K562 (cell line): ENCODE measurements around the gene MEF2C. TPM values are rescaled to one million over a fixed set of nuclear protein-coding genes. Genes with fewer than 3 reads are reported as not detected.

Experiments used
- AFF4 ChIP-seq: sonication (generic); formaldehyde crosslinking; IDR thresholded peaks from 2 replicates; pipeline ENCODE4 v1.8.0; 2023; ENCODE audit warnings: mild to moderate bottlenecking, missing genetic modification reagents
- ATF4 ChIP-seq: fragments of 450-650 bp; formaldehyde crosslinking; IDR thresholded peaks from 2 replicates; pipeline ENCODE4 v1.4.0; 2022; ENCODE audit warnings: mild to moderate bottlenecking, moderate library complexity
- SFPQ ChIP-seq: fragments of 200-400 bp; formaldehyde crosslinking; IDR thresholded peaks from 2 replicates; pipeline ENCODE4 v1.6.1; 2017; ENCODE audit warnings: mild to moderate bottlenecking, low read depth, low read length, moderate library complexity
- ZBTB34 ChIP-seq: fragments of 250-450 bp; sonication (Bioruptor Pico); IDR thresholded peaks from 2 replicates; pipeline ENCODE4 v1.8.0; 2021; ENCODE audit warnings: mild to moderate bottlenecking, moderate library complexity
- polyA plus RNA-seq, 8 experiments: library from polyadenylated mRNA; depleted of rRNA in 4 of 8; stranded (reverse) in 5 of 8; unstranded in 3 of 8; fragments of >200 nt; fragmentation: Nextera tagmentation in 2 of 8; fragmentation: Illumina TruSeq in 1 of 8; extraction: Ambion mirVana in 2 of 8; extraction: Trizol in 1 of 8; gene quantifications; 2 replicates each; pipeline versions ENCODE4 v1.2.1 to v1.2.3, GENCODE V29; 2011 to 2014; ENCODE audit warnings: inconsistent platforms in 1 of 8, missing spikeins in 1 of 8
- total RNA-seq, 7 experiments: library from RNA; depleted of rRNA in 6 of 7; stranded (reverse); fragments of >200 nt in 6 of 7; fragmentation: Illumina TruSeq in 2 of 7; extraction: Trizol in 2 of 7; gene quantifications; 2 replicates each; pipeline versions ENCODE4 v1.2.1 to v1.2.3, GENCODE V29; 2011 to 2021; ENCODE audit warnings: low replicate concordance in 1 of 7

Gene MEF2C
- total and polyA plus RNA-seq, 9 of the 15 experiments (the other 6 are each of a cell fraction or from before 2014, with no cell fraction given), result 25.1 to 67.8 (median 58.3) TPM

- TF ChIP-seq ZBTB34 (CRISPR knock-in tag) (no peak), ATF4 (no peak), SFPQ (no peak), AFF4 (no peak)
- TF ChIP-seq, all 486 proteins: peak for 0
These were observed 126.0 kb downstream of the MEF2C start (continued) for GRCh38 chr5:88756953-88757352.
